Activated CD4-positive, alpha-beta T cell treated with anti-CD3 and anti-CD28 coated beads for 4 hours (primary cell): ENCODE data around the gene ATP6V0B.

Experiments
- DNase-seq, 2 donors: peaks; one replicate each; pipeline ENCODE4 v3.0.0-alpha.2; 2020

Gene ATP6V0B

DNA sequence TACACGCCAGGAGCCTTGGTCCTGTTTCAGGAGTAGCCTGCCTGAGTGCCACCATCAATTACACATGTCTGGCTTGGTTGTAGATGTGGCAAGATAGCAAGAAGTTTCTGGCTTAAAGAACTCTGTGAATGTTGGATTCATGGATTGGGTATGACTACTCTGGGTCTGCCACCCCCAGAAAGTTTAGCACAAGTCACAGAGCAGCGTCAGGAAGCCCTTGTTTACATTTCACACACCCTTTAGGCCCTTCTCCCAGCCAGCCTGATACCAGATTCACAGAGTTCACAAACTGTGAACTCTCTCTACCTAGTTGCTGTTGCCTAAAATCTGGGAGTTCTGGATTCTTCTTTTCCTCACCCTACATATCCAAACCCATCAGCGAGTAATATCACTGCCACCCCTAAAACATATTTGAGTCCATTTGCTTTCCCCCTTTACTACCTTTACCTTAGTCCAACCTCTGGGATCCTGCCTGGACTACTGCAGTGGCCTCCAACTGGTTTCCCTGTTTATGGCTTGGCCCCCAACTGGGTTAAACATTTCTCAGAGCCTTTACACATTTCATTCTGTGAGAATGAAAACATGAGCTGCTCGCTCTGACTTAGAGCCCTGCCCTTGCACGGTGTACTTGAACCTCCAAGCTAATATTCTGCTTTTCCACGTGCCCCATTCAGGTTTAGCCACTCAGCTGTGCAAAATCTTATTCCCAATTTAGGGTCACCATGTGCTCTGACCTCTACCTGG lies 12.6 kb downstream of the ATP6V0B start:
- no peak for DNase-seq

- DNase-seq, result no peak
These were observed 15.8 kb downstream of the ATP6V0B start for GRCh38 chr1:43990271-43991199.

- DNase-seq, result no peak
These were observed 16.4 kb downstream of the ATP6V0B start for GRCh38 chr1:43991200-43991475.

- peak; percentile 67 to 70 for DNase-seq
These were observed 16.9 kb downstream of the ATP6V0B start, which contains the start of gene CCDC24 for GRCh38 chr1:43991476-43992231. Gene CCDC24 (plus strand): TSS chr1:43991599. CDS start chr1:43991879, 280 bp downstream.

DNA sequence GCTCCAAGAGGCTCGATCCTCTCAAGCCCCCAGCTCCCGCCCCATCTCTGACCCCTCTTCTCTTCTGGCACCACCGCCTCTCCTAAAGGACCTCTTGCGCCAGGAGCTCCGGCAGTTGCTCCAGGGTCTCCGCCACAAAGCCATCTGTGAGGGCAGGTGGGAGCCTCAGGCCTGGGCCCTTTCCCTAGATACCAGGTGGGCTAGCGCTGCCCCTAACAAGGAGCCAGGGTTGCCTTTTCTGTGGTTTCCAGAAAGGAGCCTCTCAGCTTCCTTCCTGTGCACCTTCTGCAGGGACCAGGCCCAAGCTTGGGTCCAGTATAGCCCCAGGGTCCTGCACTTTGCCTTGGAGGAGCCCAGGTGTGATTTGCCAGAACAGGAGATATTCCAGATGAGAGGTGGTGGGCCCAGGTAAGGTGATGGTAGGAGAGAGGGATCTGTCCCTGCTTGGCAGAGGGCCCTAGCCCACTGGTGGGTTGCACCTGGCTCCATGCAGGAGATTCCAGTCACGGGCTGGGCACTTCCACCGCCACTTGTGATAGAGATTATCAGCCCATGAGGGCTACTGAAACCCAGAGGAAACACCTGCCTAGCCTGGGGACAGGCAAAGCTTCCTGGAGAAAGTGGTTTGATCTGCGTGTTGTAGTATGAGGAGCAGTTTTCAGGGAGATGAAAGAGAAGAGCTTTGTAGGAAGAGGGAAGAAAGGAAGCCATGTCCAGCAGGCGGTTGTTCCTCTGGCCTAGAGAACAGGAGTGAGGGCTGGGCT lies 17.7 kb downstream of the ATP6V0B start:
- no peak for DNase-seq

- no peak for DNase-seq
These were observed 18.6 kb downstream of the ATP6V0B start for GRCh38 chr1:43993206-43993914.

DNA sequence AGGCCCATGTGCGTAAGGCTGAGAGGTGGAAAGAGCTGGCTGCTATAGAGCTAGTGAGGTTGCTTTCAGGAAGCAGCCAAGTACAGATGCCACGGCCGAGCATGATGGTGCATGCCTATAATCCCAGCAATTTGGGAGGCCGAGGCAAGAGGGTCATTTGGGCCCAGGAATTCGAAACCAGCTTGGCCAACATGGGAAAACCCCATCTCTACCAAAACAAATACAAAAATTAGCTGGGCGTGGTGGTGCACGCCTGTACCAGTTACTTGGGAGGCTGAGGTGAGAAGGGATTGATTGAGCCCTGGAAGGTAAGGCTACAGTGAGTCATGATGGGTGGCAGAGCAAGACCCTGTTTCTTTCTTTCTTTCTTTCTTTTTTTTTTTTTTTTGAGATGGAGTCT lies 19.3 kb downstream of the ATP6V0B start:
- no peak for DNase-seq

- DNase-seq, result no peak
These were observed 20.3 kb downstream of the ATP6V0B start for GRCh38 chr1:43994794-43995790.

- no peak for DNase-seq
These were observed 21.4 kb downstream of the ATP6V0B start for GRCh38 chr1:43995984-43996732.

DNA sequence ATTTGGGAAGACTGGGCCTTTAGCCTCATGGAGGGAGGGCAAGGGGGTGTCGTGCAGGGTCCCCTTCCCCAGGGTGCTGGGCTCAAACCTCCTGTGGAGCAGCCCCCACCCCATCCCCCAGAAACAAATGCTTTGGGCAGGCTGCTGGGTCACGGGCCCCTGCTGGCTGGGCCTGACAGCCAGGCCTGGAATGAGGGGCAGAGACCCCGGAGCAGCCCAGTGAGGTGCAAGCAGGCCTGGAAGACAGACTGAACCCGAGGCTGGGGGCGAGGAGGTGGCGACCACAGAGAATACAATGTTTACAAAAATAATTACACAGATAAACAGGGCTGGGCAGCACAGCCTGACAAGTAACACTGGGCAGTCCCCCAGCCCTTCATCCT lies 22.0 kb downstream of the ATP6V0B start:
- no peak for DNase-seq

DNA sequence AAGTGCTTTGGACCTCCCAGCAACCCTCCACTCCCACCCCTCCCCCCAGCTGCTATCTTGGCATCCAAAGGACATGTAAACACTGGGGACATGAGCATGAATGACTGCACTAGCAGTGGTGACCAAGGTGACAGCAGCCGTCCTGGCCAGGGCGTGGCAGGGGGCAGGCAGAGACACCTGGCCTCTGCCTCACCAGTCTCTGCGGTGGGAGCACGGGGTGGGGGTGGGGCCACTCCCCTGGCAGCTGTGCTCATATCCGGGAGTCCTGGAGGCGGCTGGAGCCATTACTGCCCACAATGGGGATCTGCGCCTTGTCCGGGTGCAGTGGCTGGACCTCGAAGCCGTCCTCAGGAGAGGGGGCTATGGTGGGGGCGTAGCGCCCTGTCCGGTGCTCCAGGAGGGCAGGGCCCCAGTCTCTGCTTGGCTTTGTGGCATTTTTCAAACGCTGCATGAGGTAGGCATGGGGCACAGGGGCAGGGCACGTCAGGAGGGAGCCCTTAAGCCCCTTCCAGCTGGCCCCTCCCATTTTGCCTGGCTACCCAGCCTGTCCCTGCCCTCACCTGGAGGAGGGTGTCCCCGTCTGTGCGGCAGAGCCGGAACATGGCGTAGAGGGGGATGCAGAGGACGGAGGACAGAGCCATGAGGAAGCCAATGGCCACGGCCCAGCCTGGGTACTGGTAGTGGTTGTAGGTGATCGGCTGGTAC lies 22.7 kb downstream of the ATP6V0B start:
- no peak for DNase-seq

- DNase-seq, result no peak
These were observed 23.2 kb downstream of the ATP6V0B start for GRCh38 chr1:43998000-43998378.

DNA sequence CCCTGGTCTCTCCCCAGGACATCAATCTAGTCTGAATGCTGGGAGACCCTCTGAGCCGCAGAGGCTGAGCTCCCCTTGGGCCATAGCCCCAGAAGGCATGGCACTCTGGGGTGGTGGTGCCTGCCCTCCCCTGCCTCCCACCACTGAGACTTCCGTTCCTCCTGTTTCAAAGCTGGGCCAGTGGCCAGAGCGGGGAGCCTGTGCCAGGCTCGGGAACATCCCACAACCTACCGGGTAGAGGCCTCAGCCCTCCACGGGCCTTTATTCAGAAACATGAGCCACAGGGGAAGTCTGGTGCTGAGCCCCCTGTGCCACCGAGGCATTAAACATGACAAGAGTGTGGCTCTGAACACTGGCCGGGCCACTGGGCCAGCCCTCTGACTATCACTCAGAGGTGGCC lies 24.7 kb downstream of the ATP6V0B start:
- DNase-seq, result no peak

- DNase-seq, result no peak
These were observed 25.4 kb downstream of the ATP6V0B start for GRCh38 chr1:44000122-44000665.

GRCh38 chr1:44002165-44002564 lies 27.4 kb downstream of the ATP6V0B start:
- DNase-seq, result no peak

- no peak for DNase-seq
These were observed 27.9 kb downstream of the ATP6V0B start for GRCh38 chr1:44002606-44003157.

- DNase-seq, result no peak
These were observed 33.5 kb downstream of the ATP6V0B start for GRCh38 chr1:44008259-44008658.

DNA sequence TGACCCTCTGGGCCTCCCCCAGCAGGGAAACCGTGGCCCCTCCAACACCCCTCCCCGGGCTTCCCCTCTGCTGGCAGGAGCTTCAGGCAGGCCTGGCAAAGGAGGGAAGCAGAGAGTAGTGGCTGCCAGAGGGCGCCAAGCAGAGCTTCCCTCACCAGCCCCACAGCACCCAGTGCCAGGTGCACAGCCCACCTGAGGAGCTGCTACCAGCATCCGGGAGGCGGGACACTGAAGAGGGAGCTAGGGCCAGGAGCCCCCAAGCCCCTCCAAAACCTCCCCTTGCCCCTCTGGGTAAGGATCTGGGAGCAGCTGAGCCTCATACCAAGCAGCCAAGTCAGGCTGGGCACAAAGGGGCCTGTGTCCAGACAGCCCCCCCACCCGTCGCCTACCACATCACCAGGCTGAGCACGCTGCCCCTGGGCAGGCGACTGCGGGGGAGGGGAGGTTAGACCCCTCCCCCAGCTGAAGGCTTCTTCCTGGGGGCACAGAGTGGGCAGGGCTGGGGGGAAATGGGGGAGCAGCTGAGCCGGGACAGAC lies 36.2 kb downstream of the ATP6V0B start:
- DNase-seq, result no peak
